Dedifferentiated amniotic fluid mesenchymal stem cell (primary cell): ENCODE data around the gene ZNF831.

Source experiments
- DNase-seq: peaks from one replicate; pipeline ENCODE4 v3.0.0-alpha.2; 2016; ENCODE audit errors: extremely low spot score

Gene ZNF831

GRCh38 chr20:59157531-59157930 is 6.1 kb upstream of the ZNF831 start:
- no peak for DNase-seq

- DNase-seq = no peak
These were observed 5.6 kb upstream of the ZNF831 start for GRCh38 chr20:59157961-59158541.

GRCh38 chr20:59158673-59159072 is 4.9 kb upstream of the ZNF831 start:
- no peak for DNase-seq

- no peak for DNase-seq
These were observed 4.5 kb upstream of the ZNF831 start for GRCh38 chr20:59159091-59159490.

GRCh38 chr20:59159493-59160376 is 3.9 kb upstream of the ZNF831 start:
- DNase-seq = no peak

GRCh38 chr20:59160389-59161115 is 3.1 kb upstream of the ZNF831 start:
- DNase-seq = no peak

- DNase-seq = no peak
These were observed 1.9 kb upstream of the ZNF831 start for GRCh38 chr20:59161721-59162120.

- DNase-seq = no peak
These were observed 1.2 kb downstream of the ZNF831 start for GRCh38 chr20:59164686-59165391.

GRCh38 chr20:59165396-59165795 is 1.8 kb downstream of the ZNF831 start:
- no peak for DNase-seq

- DNase-seq = no peak
These were observed 2.5 kb downstream of the ZNF831 start for GRCh38 chr20:59165891-59166709.

- no peak for DNase-seq
These were observed 7.1 kb downstream of the ZNF831 start for GRCh38 chr20:59170406-59171349.

GRCh38 chr20:59171986-59172385 is 8.4 kb downstream of the ZNF831 start:
- no peak for DNase-seq

GRCh38 chr20:59173938-59174491 is 10.4 kb downstream of the ZNF831 start:
- DNase-seq = no peak

GRCh38 chr20:59175002-59175401 is 11.4 kb downstream of the ZNF831 start:
- DNase-seq = no peak

- no peak for DNase-seq
These were observed 12.2 kb downstream of the ZNF831 start for GRCh38 chr20:59175861-59176260.

- DNase-seq = no peak
These were observed 13.2 kb downstream of the ZNF831 start for GRCh38 chr20:59176812-59177211.

GRCh38 chr20:59177266-59178250 is 13.9 kb downstream of the ZNF831 start:
- DNase-seq = no peak

- no peak for DNase-seq
These were observed 15.5 kb downstream of the ZNF831 start for GRCh38 chr20:59178983-59179595.
